ENCODE results near the gene ZFAND6. TPM values are rescaled to one million over a fixed set of nuclear protein-coding genes. Genes with fewer than 3 reads are reported as not detected.

The ZFAND6 gene
- total and polyA plus RNA-seq, 4 donors, result 47.6 to 102 (median 82.4) TPM

DNA sequence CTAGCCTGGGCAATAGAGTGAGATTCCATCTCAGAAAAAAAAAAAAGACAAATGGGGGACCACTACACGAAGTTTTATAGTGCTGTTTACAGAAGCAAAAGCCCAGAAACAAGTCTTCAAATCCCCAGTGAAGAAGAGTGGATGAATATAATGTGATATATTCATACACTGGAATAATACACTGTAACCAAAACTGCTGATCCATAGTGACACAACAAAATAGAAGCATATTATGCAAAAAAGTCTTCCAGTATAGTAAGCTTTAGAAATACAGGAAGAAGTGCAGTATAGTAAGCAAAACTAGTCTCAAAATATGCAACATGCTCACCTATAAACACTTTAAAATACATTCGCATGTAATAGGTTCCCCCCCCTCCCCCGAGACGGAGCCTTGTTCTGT is 81.4 kb downstream of the ZFAND6 start:
- Histone ChIP-seq H3K4me3 (ENCODE audit: low read depth in 1 of 3, low read length in 3 of 3) (no peak overlapping the region), H3K27me3 (ENCODE audit: control insufficient read depth in 4 of 4, insufficient read depth in 4 of 4, low read length in 3 of 4) (no peaks in the 10 kb centered on the region), H3K9me3 (ENCODE audit: control insufficient read depth in 4 of 4, low read length in 3 of 4) (no peaks in the 10 kb centered on the region), H3K4me1 (ENCODE audit: control insufficient read depth in 4 of 4, insufficient read depth in 4 of 4, low read length in 3 of 4) (peaks cover 4 to 23% (median 9%) of the 10 kb centered on the region in 4 donors), H3K27ac (ENCODE audit: low read depth in 1 of 2, low read length in 2 of 2) (no peak overlapping the region), H3K36me3 (ENCODE audit: control insufficient read depth in 4 of 4, insufficient read depth in 3 of 4, low read depth in 1 of 4, low read length in 3 of 4) (no peaks in the 10 kb centered on the region), H3K9ac (ENCODE audit: low read depth in 1 of 2, low read length in 2 of 2) (no peak overlapping the region)
- TF ChIP-seq EGR1 (IDR thresholded peaks at IDR 0.05; ENCODE audit: low read depth in 2 of 2) (no peak), HNF4G (IDR thresholded peaks at IDR 0.05) (no peak), FOXA1 (IDR thresholded peaks at IDR 0.05) (no peak), SP1 (IDR thresholded peaks at IDR 0.05) (no peak), JUND (IDR thresholded peaks at IDR 0.05) (no peak), RXRA (IDR thresholded peaks at IDR 0.05) (no peak), NR2F2 (IDR thresholded peaks at IDR 0.05) (no peak), FOXA2 (IDR thresholded peaks at IDR 0.05) (no peak), GABPA (IDR thresholded peaks at IDR 0.05 in 1 of 2, conservative IDR thresholded peaks at IDR 0.05 in 1 of 2) (no peak), RAD21 (IDR thresholded peaks at IDR 0.05) (no peak), TAF1 (conservative IDR thresholded peaks at IDR 0.05) (no peak), YY1 (IDR thresholded peaks at IDR 0.05) (no peak), HNF4A (conservative IDR thresholded peaks at IDR 0.05) (no peak)
- TF ChIP-seq, protein P1, sequence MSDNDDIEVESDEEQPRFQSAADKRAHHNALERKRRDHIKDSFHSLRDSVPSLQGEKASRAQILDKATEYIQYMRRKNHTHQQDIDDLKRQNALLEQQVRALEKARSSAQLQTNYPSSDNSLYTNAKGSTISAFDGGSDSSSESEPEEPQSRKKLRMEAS (IDR thresholded peaks at IDR 0.05), result no peak
- TF ChIP-seq, protein P2, sequence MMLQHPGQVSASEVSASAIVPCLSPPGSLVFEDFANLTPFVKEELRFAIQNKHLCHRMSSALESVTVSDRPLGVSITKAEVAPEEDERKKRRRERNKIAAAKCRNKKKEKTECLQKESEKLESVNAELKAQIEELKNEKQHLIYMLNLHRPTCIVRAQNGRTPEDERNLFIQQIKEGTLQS (IDR thresholded peaks at IDR 0.05), result no peak
- TF ChIP-seq, protein P3, sequence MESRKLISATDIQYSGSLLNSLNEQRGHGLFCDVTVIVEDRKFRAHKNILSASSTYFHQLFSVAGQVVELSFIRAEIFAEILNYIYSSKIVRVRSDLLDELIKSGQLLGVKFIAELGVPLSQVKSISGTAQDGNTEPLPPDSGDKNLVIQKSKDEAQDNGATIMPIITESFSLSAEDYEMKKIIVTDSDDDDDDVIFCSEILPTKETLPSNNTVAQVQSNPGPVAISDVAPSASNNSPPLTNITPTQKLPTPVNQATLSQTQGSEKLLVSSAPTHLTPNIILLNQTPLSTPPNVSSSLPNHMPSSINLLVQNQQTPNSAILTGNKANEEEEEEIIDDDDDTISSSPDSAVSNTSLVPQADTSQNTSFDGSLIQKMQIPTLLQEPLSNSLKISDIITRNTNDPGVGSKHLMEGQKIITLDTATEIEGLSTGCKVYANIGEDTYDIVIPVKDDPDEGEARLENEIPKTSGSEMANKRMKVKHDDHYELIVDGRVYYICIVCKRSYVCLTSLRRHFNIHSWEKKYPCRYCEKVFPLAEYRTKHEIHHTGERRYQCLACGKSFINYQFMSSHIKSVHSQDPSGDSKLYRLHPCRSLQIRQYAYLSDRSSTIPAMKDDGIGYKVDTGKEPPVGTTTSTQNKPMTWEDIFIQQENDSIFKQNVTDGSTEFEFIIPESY (IDR thresholded peaks at IDR 0.05), result no peak
- TF ChIP-seq, protein P4, sequence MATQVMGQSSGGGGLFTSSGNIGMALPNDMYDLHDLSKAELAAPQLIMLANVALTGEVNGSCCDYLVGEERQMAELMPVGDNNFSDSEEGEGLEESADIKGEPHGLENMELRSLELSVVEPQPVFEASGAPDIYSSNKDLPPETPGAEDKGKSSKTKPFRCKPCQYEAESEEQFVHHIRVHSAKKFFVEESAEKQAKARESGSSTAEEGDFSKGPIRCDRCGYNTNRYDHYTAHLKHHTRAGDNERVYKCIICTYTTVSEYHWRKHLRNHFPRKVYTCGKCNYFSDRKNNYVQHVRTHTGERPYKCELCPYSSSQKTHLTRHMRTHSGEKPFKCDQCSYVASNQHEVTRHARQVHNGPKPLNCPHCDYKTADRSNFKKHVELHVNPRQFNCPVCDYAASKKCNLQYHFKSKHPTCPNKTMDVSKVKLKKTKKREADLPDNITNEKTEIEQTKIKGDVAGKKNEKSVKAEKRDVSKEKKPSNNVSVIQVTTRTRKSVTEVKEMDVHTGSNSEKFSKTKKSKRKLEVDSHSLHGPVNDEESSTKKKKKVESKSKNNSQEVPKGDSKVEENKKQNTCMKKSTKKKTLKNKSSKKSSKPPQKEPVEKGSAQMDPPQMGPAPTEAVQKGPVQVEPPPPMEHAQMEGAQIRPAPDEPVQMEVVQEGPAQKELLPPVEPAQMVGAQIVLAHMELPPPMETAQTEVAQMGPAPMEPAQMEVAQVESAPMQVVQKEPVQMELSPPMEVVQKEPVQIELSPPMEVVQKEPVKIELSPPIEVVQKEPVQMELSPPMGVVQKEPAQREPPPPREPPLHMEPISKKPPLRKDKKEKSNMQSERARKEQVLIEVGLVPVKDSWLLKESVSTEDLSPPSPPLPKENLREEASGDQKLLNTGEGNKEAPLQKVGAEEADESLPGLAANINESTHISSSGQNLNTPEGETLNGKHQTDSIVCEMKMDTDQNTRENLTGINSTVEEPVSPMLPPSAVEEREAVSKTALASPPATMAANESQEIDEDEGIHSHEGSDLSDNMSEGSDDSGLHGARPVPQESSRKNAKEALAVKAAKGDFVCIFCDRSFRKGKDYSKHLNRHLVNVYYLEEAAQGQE (IDR thresholded peaks at IDR 0.05), result no peak
- TF ChIP-seq, protein P5, sequence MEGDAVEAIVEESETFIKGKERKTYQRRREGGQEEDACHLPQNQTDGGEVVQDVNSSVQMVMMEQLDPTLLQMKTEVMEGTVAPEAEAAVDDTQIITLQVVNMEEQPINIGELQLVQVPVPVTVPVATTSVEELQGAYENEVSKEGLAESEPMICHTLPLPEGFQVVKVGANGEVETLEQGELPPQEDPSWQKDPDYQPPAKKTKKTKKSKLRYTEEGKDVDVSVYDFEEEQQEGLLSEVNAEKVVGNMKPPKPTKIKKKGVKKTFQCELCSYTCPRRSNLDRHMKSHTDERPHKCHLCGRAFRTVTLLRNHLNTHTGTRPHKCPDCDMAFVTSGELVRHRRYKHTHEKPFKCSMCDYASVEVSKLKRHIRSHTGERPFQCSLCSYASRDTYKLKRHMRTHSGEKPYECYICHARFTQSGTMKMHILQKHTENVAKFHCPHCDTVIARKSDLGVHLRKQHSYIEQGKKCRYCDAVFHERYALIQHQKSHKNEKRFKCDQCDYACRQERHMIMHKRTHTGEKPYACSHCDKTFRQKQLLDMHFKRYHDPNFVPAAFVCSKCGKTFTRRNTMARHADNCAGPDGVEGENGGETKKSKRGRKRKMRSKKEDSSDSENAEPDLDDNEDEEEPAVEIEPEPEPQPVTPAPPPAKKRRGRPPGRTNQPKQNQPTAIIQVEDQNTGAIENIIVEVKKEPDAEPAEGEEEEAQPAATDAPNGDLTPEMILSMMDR (IDR thresholded peaks at IDR 0.05; ENCODE audit: low read depth, low read length, missing input control), result no peak
- WGBS, result 93% methylated on average over 4 of the region's 4 CpGs
- DNase-seq (ENCODE audit: low spot score), result no peak

Data from liver (tissue), 9 donors.